Choroid plexus epithelial cell (primary cell): Measurements from ENCODE around the gene PHF21B.
A peak's percentile ranks its signal among the peaks of the same experiment; 100 is the strongest.

ENCODE experiments used
- DNase-seq: peaks from one replicate; pipeline ENCODE4 v3.0.0-alpha.2; 2010; ENCODE audit warnings: low read depth
- H3K4me3 ChIP-seq: 2 replicates; pipeline ENCODE4 v1.5.1; 2011; ENCODE audit warnings: low read depth, mild to moderate bottlenecking, control low read depth, low read length, moderate library complexity
- CTCF ChIP-seq: conservative IDR thresholded peaks from 2 replicates; pipeline ENCODE4 v1.5.1; 2011; ENCODE audit warnings: low read depth, mild to moderate bottlenecking, control low read depth, inconsistent platforms, low read length, moderate library complexity

Gene PHF21B

GRCh38 chr22:44932493-44932892 is 77.3 kb downstream of the PHF21B start:
- TF ChIP-seq CTCF, result no peak
- no peak overlapping the region for H3K4me3 ChIP-seq
- DNase-seq, result no peak

- DNase-seq, result no peak
- H3K4me3 ChIP-seq, result no peak overlapping the region
- TF ChIP-seq CTCF, result no peak
These were observed 78.0 kb downstream of the PHF21B start for GRCh38 chr22:44931766-44932165.

GRCh38 chr22:44931077-44931540 is 78.7 kb downstream of the PHF21B start:
- DNase-seq, result peak; percentile 14
- H3K4me3 ChIP-seq, result no peak overlapping the region
- TF ChIP-seq CTCF, result no peak

GRCh38 chr22:44930711-44931035 is 79.1 kb downstream of the PHF21B start:
- no peak for DNase-seq
- TF ChIP-seq CTCF, result no peak
- no peak overlapping the region for H3K4me3 ChIP-seq

- no peak overlapping the region for H3K4me3 ChIP-seq
- TF ChIP-seq CTCF, result no peak
- no peak for DNase-seq
These were observed 79.6 kb downstream of the PHF21B start for GRCh38 chr22:44930016-44930710.

GRCh38 chr22:44929359-44930015 is 80.3 kb downstream of the PHF21B start:
- DNase-seq, result no peak
- no peak for TF ChIP-seq CTCF
- no peak overlapping the region for H3K4me3 ChIP-seq

GRCh38 chr22:44928711-44929358 is 81.0 kb downstream of the PHF21B start:
- no peak overlapping the region for H3K4me3 ChIP-seq
- DNase-seq, result no peak
- TF ChIP-seq CTCF, result no peak
